Sigmoid colon (tissue), 7 donors: Measurements from ENCODE around the gene HSPB1. TPM values are rescaled to one million over a fixed set of nuclear protein-coding genes. Genes with fewer than 3 reads are reported as not detected.

Source experiments
- DNase-seq: peaks from one replicate; pipeline ENCODE4 v3.0.0-alpha.2; 2019
- H3K27ac ChIP-seq, 4 donors: fragments of 200-600 bp; sonication (generic); one replicate each; pipeline ENCODE4 v1.5.1; 2016 to 2019; ENCODE audit warnings: mild to moderate bottlenecking in 1 of 4
- H3K27me3 ChIP-seq, 3 donors: fragments of 200-600 bp; sonication (generic); one replicate each; pipeline ENCODE4 v1.5.1; 2019; ENCODE audit warnings: mild to moderate bottlenecking in 1 of 3
- H3K36me3 ChIP-seq, 4 donors: fragments of 200-600 bp; sonication (generic); one replicate each; pipeline ENCODE4 v1.5.1; 2016 to 2019
- H3K4me1 ChIP-seq, 4 donors: fragments of 200-600 bp; sonication (generic); one replicate each; pipeline ENCODE4 v1.5.1; 2017 to 2019
- H3K4me3 ChIP-seq, 4 donors: fragments of 200-600 bp; sonication (generic); one replicate each; pipeline ENCODE4 v1.5.1; 2017 to 2019; ENCODE audit warnings: mild to moderate bottlenecking in 2 of 4, moderate library complexity in 1 of 4
- H3K9me3 ChIP-seq, 4 donors: fragments of 200-600 bp in 3 of 4; sonication (generic) in 3 of 4; one replicate each; pipeline versions ENCODE4 v1.5.1 to v1.6.1; 2013 to 2019
- EP300 ChIP-seq, 4 donors: sonication (generic); formaldehyde crosslinking; IDR thresholded peaks; one replicate each; pipeline ENCODE4 v1.6.1; 2017; ENCODE audit warnings: antibody characterized with exemption in 4 of 4
- POLR2A ChIP-seq, 2 donors: fragments of 450-650 bp; IDR thresholded peaks; one replicate each; pipeline ENCODE4 v1.6.1; 2016; ENCODE audit warnings: antibody characterized with exemption in 2 of 2, mild to moderate bottlenecking in 2 of 2, moderate library complexity in 2 of 2
- POLR2AphosphoS5 ChIP-seq, 4 donors: sonication (generic); formaldehyde crosslinking; IDR thresholded peaks; one replicate each; pipeline ENCODE4 v1.6.1; 2017; ENCODE audit warnings: antibody characterized with exemption in 4 of 4
- WGBS, 2 donors: extraction: QIAGEN DNeasy Blood & Tissue Kit; methylation state at CpG; one replicate each; pipeline ENCODE4 v1.1.7; 2013; 5-methylcytosine and 5-hydroxymethylcytosine counted together
- intact Hi-C: fragments of 100-400 bp; cut with DNase I; formaldehyde crosslinking; loops from one replicate; pipeline ENCODE4 v1.15.1; 2023
- polyA plus RNA-seq, 3 donors: library from polyadenylated mRNA; stranded (reverse); fragments of 200-250 nt; gene quantifications; one replicate each; pipeline ENCODE4 v1.2.3, GENCODE V29; 2013
- total RNA-seq, 4 donors: library from RNA; depleted of rRNA; stranded (reverse); fragments of >200 nt; gene quantifications; one replicate each; pipeline ENCODE4 v1.1.0, GENCODE V29; 2016
- TF ChIP-seq, protein P1 (sequence below), 4 experiments: fragments of 450-650 bp in 3 of 4; fragments of 200-600 bp in 1 of 4; IDR thresholded peaks; one replicate each; pipeline ENCODE4 v1.5.1; 2016 to 2019; ENCODE audit warnings: antibody characterized with exemption in 4 of 4, mild to moderate bottlenecking in 3 of 4, moderate library complexity in 2 of 4
- donor health status: healthy with polysubstance abuse.
- donor health status: Bipolar disorder and iron deficiency.
- donor health status: healthy.

The HSPB1 gene
- total and polyA plus RNA-seq, 7 donors, result 202 to 2,528 (median 929) TPM

DNA sequence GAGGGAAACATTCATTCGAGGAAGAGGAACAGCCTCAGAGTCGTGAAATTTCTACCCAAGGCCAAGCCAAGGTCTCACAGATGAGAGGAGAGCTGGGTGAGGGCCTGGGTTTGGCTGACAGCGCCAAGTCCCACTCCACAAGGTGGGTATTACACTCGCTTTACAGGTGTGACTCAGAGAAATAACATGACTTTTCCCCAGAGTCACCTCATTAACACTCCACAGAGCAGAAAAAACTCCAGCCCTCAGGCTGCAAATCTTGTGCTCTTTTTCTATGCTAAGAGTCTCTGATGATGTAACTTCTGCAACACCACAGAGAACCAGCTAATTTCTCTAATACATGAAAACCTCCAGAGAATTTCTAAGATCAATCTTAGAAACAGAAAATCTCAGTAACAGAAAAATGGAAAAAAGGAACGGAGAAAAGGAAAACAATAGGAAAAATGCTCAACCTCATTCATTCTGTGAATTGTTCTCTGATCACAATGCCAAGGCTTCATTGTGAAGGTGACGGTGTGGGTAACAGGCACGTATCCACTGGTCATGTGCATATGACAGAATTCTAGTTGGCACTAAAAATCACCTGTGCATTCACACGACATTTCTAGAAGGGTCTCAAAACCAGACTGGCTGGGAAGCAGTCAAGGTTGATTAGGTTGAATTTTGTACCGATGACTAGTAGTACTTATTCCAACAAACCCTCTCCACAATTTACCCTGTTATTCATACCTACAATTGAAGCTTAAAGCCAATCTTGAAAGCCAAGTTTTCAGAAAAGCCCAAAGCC lies 36.0 kb downstream of the HSPB1 start:
- 80 to 81% methylated on average over 9 of the region's 9 CpGs for WGBS, 2 donors
- Histone ChIP-seq H3K4me3 (no peak overlapping the region), H3K27ac (no peak overlapping the region), H3K36me3 (peaks cover 0 to 6% (median 4%) of the 10 kb centered on the region in 4 donors), H3K27me3 (no peaks in the 10 kb centered on the region), H3K9me3 (no peaks in the 10 kb centered on the region), H3K4me1 (peaks cover 0 to 73% (median 60%) of the 10 kb centered on the region in 4 donors)
- no peak for DNase-seq
- TF ChIP-seq, protein P1, sequence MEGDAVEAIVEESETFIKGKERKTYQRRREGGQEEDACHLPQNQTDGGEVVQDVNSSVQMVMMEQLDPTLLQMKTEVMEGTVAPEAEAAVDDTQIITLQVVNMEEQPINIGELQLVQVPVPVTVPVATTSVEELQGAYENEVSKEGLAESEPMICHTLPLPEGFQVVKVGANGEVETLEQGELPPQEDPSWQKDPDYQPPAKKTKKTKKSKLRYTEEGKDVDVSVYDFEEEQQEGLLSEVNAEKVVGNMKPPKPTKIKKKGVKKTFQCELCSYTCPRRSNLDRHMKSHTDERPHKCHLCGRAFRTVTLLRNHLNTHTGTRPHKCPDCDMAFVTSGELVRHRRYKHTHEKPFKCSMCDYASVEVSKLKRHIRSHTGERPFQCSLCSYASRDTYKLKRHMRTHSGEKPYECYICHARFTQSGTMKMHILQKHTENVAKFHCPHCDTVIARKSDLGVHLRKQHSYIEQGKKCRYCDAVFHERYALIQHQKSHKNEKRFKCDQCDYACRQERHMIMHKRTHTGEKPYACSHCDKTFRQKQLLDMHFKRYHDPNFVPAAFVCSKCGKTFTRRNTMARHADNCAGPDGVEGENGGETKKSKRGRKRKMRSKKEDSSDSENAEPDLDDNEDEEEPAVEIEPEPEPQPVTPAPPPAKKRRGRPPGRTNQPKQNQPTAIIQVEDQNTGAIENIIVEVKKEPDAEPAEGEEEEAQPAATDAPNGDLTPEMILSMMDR (IDR thresholded peaks at IDR 0.05), result no peak
- TF ChIP-seq EP300 (IDR thresholded peaks at IDR 0.05), result no peak
- no peak for TF ChIP-seq POLR2AphosphoS5 (IDR thresholded peaks at IDR 0.05)
- intact Hi-C loops, result no loop called here

- H3K4me3 ChIP-seq, result no peak overlapping the region
- TF ChIP-seq POLR2A (IDR thresholded peaks at IDR 0.05) (no peak), EP300 (IDR thresholded peaks at IDR 0.05) (no peak), POLR2AphosphoS5 (IDR thresholded peaks at IDR 0.05) (no peak)
- TF ChIP-seq, protein P1 (IDR thresholded peaks at IDR 0.05), result no peak
- 77 to 88% methylated on average over 3 of the region's 3 CpGs for WGBS, 2 donors
- peak overlapping the region in 3 of 4 donors; percentile 13 to 62 (median 58) for H3K27ac ChIP-seq
- DNase-seq, result peak; percentile 46
- intact Hi-C loops, result no loop called here
- H3K27me3 ChIP-seq, result no peaks in the 10 kb centered on the region
- no peaks in the 10 kb centered on the region for H3K9me3 ChIP-seq
- H3K36me3 ChIP-seq, result peaks cover 12 to 25% (median 15%) of the 10 kb centered on the region in 4 donors
- H3K4me1 ChIP-seq, result peaks cover 0 to 58% (median 47%) of the 10 kb centered on the region in 4 donors
Observed at GRCh38 chr7:76340617-76341131, 38.2 kb downstream of the HSPB1 start.

DNA sequence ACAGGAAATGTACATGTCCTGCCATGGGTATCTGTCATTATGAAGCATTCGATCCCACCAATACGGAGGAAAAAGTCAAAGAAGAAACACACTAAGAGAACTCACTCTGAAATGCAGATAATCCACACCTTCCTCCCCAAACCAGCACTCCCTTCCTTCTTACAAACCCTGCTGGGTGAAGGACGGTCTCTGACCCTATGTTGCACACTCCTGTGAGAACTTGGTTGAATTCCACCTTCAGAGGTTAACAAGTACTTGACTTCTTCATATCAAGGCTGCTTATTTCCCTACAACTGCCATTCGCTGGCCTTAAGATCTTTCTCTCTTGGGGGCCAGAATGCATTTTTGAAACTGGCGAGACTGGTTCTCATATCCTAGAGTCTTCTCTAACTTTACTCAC lies 39.7 kb downstream of the HSPB1 start:
- TF ChIP-seq EP300 (IDR thresholded peaks at IDR 0.05) (no peak), POLR2A (IDR thresholded peaks at IDR 0.05) (no peak), POLR2AphosphoS5 (IDR thresholded peaks at IDR 0.05) (no peak)
- peaks cover 15 to 40% (median 29%) of the 10 kb centered on the region in 4 donors for H3K36me3 ChIP-seq
- peaks cover 0 to 52% (median 40%) of the 10 kb centered on the region in 4 donors for H3K4me1 ChIP-seq
- WGBS, 2 donors, result 91 to 95% methylated on average over 5 of the region's 5 CpGs
- H3K9me3 ChIP-seq, result no peaks in the 10 kb centered on the region
- no peak overlapping the region for H3K27ac ChIP-seq
- H3K4me3 ChIP-seq, result no peak overlapping the region
- DNase-seq, result peak; percentile 13
- intact Hi-C loops, result no loop called here
- no peaks in the 10 kb centered on the region for H3K27me3 ChIP-seq

- no peak overlapping the region for H3K27ac ChIP-seq
- H3K36me3 ChIP-seq, result peaks cover 16 to 48% (median 30%) of the 10 kb centered on the region in 4 donors
- WGBS, 2 donors, result 92 to 94% methylated on average over 6 of the region's 6 CpGs
Observed at GRCh38 chr7:76343294-76343930, 40.9 kb downstream of the HSPB1 start.

More at GRCh38 chr7:76343294-76343930, 40.9 kb downstream of the HSPB1 start:
- no peaks in the 10 kb centered on the region for H3K9me3 ChIP-seq
- intact Hi-C loops, result no loop called here
- TF ChIP-seq EP300 (IDR thresholded peaks at IDR 0.05) (no peak), POLR2AphosphoS5 (IDR thresholded peaks at IDR 0.05) (no peak), POLR2A (IDR thresholded peaks at IDR 0.05) (no peak)
- TF ChIP-seq, protein P1 (IDR thresholded peaks at IDR 0.05), result no peak
- DNase-seq, result peak; percentile 5
- H3K4me1 ChIP-seq, result peaks cover 0 to 52% (median 29%) of the 10 kb centered on the region in 4 donors
- no peak overlapping the region for H3K4me3 ChIP-seq
- no peaks in the 10 kb centered on the region for H3K27me3 ChIP-seq
